ENCODE measurements around the gene NUDT5.
"Not testable (repeated sequence)": the region's sequence is repeated elsewhere in the genome, so short reads cannot be mapped to it uniquely, and the experiment has no call there.

- not testable (repeated sequence) for TF ChIP-seq NFRKB (IDR thresholded peaks at IDR 0.05); CTCF (CRISPR knock-in tag; IDR thresholded peaks at IDR 0.05); ZNF468 (CRISPR knock-in tag; IDR thresholded peaks at IDR 0.05); ZNF121 (CRISPR knock-in tag; IDR thresholded peaks at IDR 0.05); REST (IDR thresholded peaks at IDR 0.05; ENCODE audit: borderline replicate concordance in 1 of 2, low read depth in 1 of 2, low read length in 2 of 2); GABPA (IDR thresholded peaks at IDR 0.05; ENCODE audit: low read depth, low read length); GABPA (CRISPR knock-in tag; IDR thresholded peaks at IDR 0.05; ENCODE audit: low read depth); SRY (CRISPR knock-in tag; IDR thresholded peaks at IDR 0.05); EZH2 (conservative IDR thresholded peaks at IDR 0.05; ENCODE audit: low read depth, low read length); ZNF281 (CRISPR knock-in tag; IDR thresholded peaks at IDR 0.05; ENCODE audit: borderline replicate concordance); RXRA (CRISPR knock-in tag; IDR thresholded peaks at IDR 0.05); ZBTB49 (CRISPR knock-in tag; IDR thresholded peaks at IDR 0.05; ENCODE audit: borderline replicate concordance)
These were observed 30.7 kb upstream of the NUDT5 start for GRCh38 chr10:12226438-12226837.

All from HepG2 (cell line).